ENCODE data around the gene ZNRD2. TPM values are rescaled to one million over a fixed set of nuclear protein-coding genes. Genes with fewer than 3 reads are reported as not detected.

The ZNRD2 gene
- total and polyA plus RNA-seq, 2 of the 8 experiments (the other 6 are each of a cell fraction or from before 2014, with no cell fraction given) = 53.4 to 125 TPM

- Histone ChIP-seq H4K5ac (ENCODE audit: insufficient read length, low read depth, low read length) (no peak overlapping the region), H2AFZ (ENCODE audit: low read length) (no peak overlapping the region), H3K23ac (ENCODE audit: insufficient read length) (no peak overlapping the region), H3K4me2 (ENCODE audit: insufficient read depth in 1 of 2, low read depth in 2 of 2, low read length in 2 of 2) (no peak overlapping the region), H3K79me2 (ENCODE audit: control insufficient read depth in 1 of 2, insufficient read depth in 2 of 2, low read length in 2 of 2) (no peaks in the 10 kb centered on the region), H4K8ac (ENCODE audit: extremely low read depth, insufficient read depth, low read length) (no peak overlapping the region), H3K4ac (replicated peaks; ENCODE audit: insufficient read length, low read depth, low read length) (no peak overlapping the region), H3K23me2 (ENCODE audit: low read depth, low read length) (peaks cover 10% of the 10 kb centered on the region), H3K14ac (ENCODE audit: insufficient read length) (no peak overlapping the region), H3K56ac (replicated peaks; ENCODE audit: insufficient read length, low read depth, low read length) (no peak overlapping the region), H2BK5ac (ENCODE audit: low read depth, low read length) (no peak overlapping the region), H2BK12ac (ENCODE audit: low read depth, low read length) (no peak overlapping the region), H3K79me1 (ENCODE audit: low read depth, low read length) (no peaks in the 10 kb centered on the region; the same call in 1 of the 2 replicates), H2BK120ac (replicated peaks; ENCODE audit: low read depth, low read length) (no peak overlapping the region), H3K27me3 (replicated peaks in 1 of 4; ENCODE audit: control insufficient read depth in 3 of 4, extremely low read depth in 1 of 4, insufficient read depth in 3 of 4, low read length in 3 of 4) (peaks cover 0 to 20% (median 11%) of the 10 kb centered on the region in 4 experiments; a peak in 5 of 7 replicates), H2AK5ac (ENCODE audit: low read depth, low read length) (no peak overlapping the region), H3K4me1 (replicated peaks in 1 of 4; ENCODE audit: control insufficient read depth in 3 of 4, insufficient read depth in 4 of 4, low read length in 3 of 4) (peaks cover 0 to 6% (median 1%) of the 10 kb centered on the region in 4 experiments; a peak in 5 of 7 replicates), H3K36me3 (ENCODE audit: control insufficient read depth in 2 of 4, insufficient read depth in 4 of 4, low read length in 3 of 4) (peaks cover 6 to 20% (median 17%) of the 10 kb centered on the region in 4 experiments), H3K27ac (ENCODE audit: low read depth, low read length) (no peak overlapping the region), H2BK20ac (ENCODE audit: low read length) (no peak overlapping the region), H2BK15ac (ENCODE audit: low read length) (no peak overlapping the region), H3K9me3 (ENCODE audit: insufficient read depth in 2 of 2, low read depth in 1 of 2, low read length in 1 of 2) (no peaks in the 10 kb centered on the region), H4K91ac (replicated peaks; ENCODE audit: insufficient read length, low read length) (no peak overlapping the region), H4K20me1 (replicated peaks in 1 of 2; ENCODE audit: control insufficient read depth in 1 of 2, insufficient read depth in 2 of 2, low read length in 2 of 2) (peaks cover 3 to 21% of the 10 kb centered on the region in 2 experiments), H3K9ac (replicated peaks in 1 of 4; ENCODE audit: extremely low read depth in 1 of 4, low read depth in 3 of 4, low read length in 3 of 4) (no peak overlapping the region), H3K4me3 (ENCODE audit: extremely low read depth in 1 of 4, insufficient read depth in 2 of 4, low read depth in 3 of 4, low read length in 4 of 4) (no peak overlapping the region), H3K18ac (ENCODE audit: extremely low read depth, low read length) (no peak overlapping the region)
- ChIA-PET CTCF (ENCODE audit: partially characterized antibody) (interaction anchor here (1.5 kb wide), 2 partner anchors 11 to 17 kb away, joined by 3 to 4 read pairs; no protein-coding TSS in a partner anchor), POLR2A (ENCODE audit: partially characterized antibody) (interaction anchor here (1.1 to 1.5 kb wide), 2 partner anchors 9 to 37 kb away, joined by 3 read pairs; partner anchors contain the start of gene MALAT1)
- no peak for FAIRE-seq
- no peak for DNase-seq (ENCODE audit: low read depth in 1 of 2, low spot score in 2 of 2)
- WGBS, 2 experiments (ENCODE audit: extremely low coverage in 1 of 2, insufficient coverage in 1 of 2, insufficient read length in 1 of 2, insufficient replicate concordance in 2 of 2, low coverage in 1 of 2, low lambda C conversion rate in 2 of 2, missing lambda C conversion rate in 1 of 2) = 91% methylated on average over 9 of the region's 9 CpGs; no CpG with 5 or more reads in 1 of the 2 experiments
- TF ChIP-seq MAFK (IDR thresholded peaks at IDR 0.05; ENCODE audit: low read depth, low read length) (no peak), CHD2 (IDR thresholded peaks at IDR 0.05; ENCODE audit: low read length) (no peak), TAF7 (optimal IDR thresholded peaks at IDR 0.05; ENCODE audit: borderline replicate concordance, low read depth, low read length) (no peak), E2F6 (IDR thresholded peaks at IDR 0.05) (no peak), BCL11A (IDR thresholded peaks at IDR 0.05; ENCODE audit: low read depth in 2 of 2, low read length in 2 of 2) (no peak), YY1 (IDR thresholded peaks at IDR 0.05; ENCODE audit: low read depth, low read length) (no peak), RFX5 (IDR thresholded peaks at IDR 0.05; ENCODE audit: borderline replicate concordance, low read depth, low read length) (no peak), GABPA (IDR thresholded peaks at IDR 0.05; ENCODE audit: borderline replicate concordance, insufficient read depth, low read length) (no peak), SIRT6 (IDR thresholded peaks at IDR 0.05; ENCODE audit: low read length) (no peak), CEBPB (IDR thresholded peaks at IDR 0.05; ENCODE audit: low read depth, low read length) (no peak), CTCF (IDR thresholded peaks at IDR 0.05; ENCODE audit: control extremely low read depth in 1 of 3, insufficient read depth in 1 of 3, low read depth in 1 of 3, low read length in 3 of 3) (no peak)
Measured at GRCh38 chr11:65535102-65535501, 35.2 kb upstream of the ZNRD2 start.
